OCI-LY1 (cell line): ENCODE data around the gene CYREN.
"Not testable (repeated sequence)": the region's sequence is repeated elsewhere in the genome, so short reads cannot be mapped to it uniquely, and the experiment has no call there.

Experiments
- H2AFZ ChIP-seq: fragments of 200-600 bp; sonication (generic), shearing (Covaris generic); 2 replicates; pipeline ENCODE4 v1.6.0; 2014; ENCODE audit warnings: antibody characterized with exemption, mild to moderate bottlenecking, low read length
- H3F3A ChIP-seq: fragments of 200-600 bp; sonication (generic), shearing (Covaris generic); 2 replicates; pipeline ENCODE4 v1.6.0; 2014; ENCODE audit warnings: mild to moderate bottlenecking, antibody characterized with exemption, low read length, moderate library complexity; ENCODE audit not compliant: insufficient read depth
- H3K27ac ChIP-seq: fragments of 200-600 bp; sonication (generic); 2 replicates; pipeline ENCODE4 v1.5.1; 2014; ENCODE audit warnings: low read length, mixed run types, mild to moderate bottlenecking, low read depth; ENCODE audit not compliant: poor library complexity, severe bottlenecking
- H3K27me3 ChIP-seq: fragments of 200-600 bp; sonication (generic); 2 replicates; pipeline ENCODE4 v1.6.0; 2014; ENCODE audit warnings: antibody characterized with exemption, mild to moderate bottlenecking, low read length, moderate library complexity; ENCODE audit not compliant: insufficient read depth
- H3K36me3 ChIP-seq: fragments of 200-600 bp; sonication (generic); 2 replicates; pipeline ENCODE4 v1.6.1; 2014; ENCODE audit warnings: mild to moderate bottlenecking, antibody characterized with exemption, low read length, moderate library complexity, mixed read lengths; ENCODE audit not compliant: insufficient read depth
- H3K4me1 ChIP-seq: fragments of 200-600 bp; sonication (generic); 2 replicates; pipeline ENCODE4 v1.5.1; 2014; ENCODE audit warnings: mild to moderate bottlenecking, low read length, moderate library complexity; ENCODE audit not compliant: insufficient read depth, severe bottlenecking
- H3K4me2 ChIP-seq: fragments of 200-600 bp; sonication (generic), shearing (Covaris generic); 2 replicates; pipeline ENCODE4 v1.6.1; 2014; ENCODE audit warnings: low read length
- H3K4me3 ChIP-seq: fragments of 200-600 bp; sonication (generic); 2 replicates; pipeline ENCODE4 v1.5.1; 2014; ENCODE audit warnings: low read length, low read depth, mild to moderate bottlenecking, mixed read lengths; ENCODE audit not compliant: poor library complexity, severe bottlenecking
- H3K79me2 ChIP-seq: fragments of 200-600 bp; shearing (Covaris generic); 2 replicates; pipeline ENCODE4 v1.6.1; 2016; ENCODE audit warnings: mixed run types, low read length, mixed read lengths; ENCODE audit not compliant: insufficient read depth
- H3K9ac ChIP-seq: fragments of 200-600 bp; sonication (generic), shearing (Covaris generic); 2 replicates; pipeline ENCODE4 v1.6.1; 2014; ENCODE audit warnings: mild to moderate bottlenecking, low read length, mixed read lengths
- H3K9me2 ChIP-seq: fragments of 200-600 bp; sonication (generic), shearing (Covaris generic); 2 replicates; pipeline ENCODE4 v1.6.1; 2014; ENCODE audit warnings: low read depth, mild to moderate bottlenecking, low read length, mixed read lengths
- H3K9me3 ChIP-seq: fragments of 200-600 bp; shearing (Covaris generic); 2 replicates; pipeline ENCODE4 v1.6.1; 2014; ENCODE audit warnings: low read length, mixed read lengths
- H4K20me1 ChIP-seq: fragments of 200-600 bp; sonication (generic), shearing (Covaris generic); 2 replicates; pipeline ENCODE4 v1.6.0; 2016; ENCODE audit warnings: mild to moderate bottlenecking, low read length; ENCODE audit not compliant: insufficient read depth
- EZH2 ChIP-seq: fragments of 200-600 bp; sonication (generic), shearing (Covaris generic); IDR thresholded peaks from 2 replicates; pipeline ENCODE4 v1.8.0; 2017; ENCODE audit warnings: borderline replicate concordance, mixed run types, mild to moderate bottlenecking, antibody characterized with exemption, low read length, moderate library complexity, mixed read lengths
- TF ChIP-seq, protein P1 (sequence below): fragments of 200-600 bp; sonication (generic), shearing (Covaris generic); IDR thresholded peaks from 2 replicates; pipeline ENCODE4 v1.5.1; 2017; ENCODE audit warnings: mild to moderate bottlenecking, antibody characterized with exemption, low read length, moderate library complexity, mixed read lengths

The CYREN gene

DNA sequence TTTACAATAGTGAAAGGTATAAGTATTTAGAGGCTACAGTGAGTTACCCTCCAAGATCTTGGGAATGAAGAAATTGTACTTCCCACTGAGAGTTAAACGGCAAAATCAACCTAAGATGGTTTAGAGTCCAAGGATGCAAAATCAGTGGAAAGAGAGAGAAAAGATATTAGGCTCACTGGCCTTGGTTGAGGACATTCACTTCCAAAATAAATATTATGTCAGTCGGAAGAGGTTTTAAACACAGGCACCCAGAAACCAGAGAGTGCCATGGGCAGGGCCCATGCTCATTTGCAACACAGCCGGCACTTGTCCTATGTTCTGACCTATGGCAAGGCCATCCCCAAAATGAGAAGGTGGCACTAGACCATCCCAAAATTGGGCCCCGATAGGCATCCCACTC lies 44.7 kb upstream of the CYREN start:
- no peak for TF ChIP-seq EZH2
- TF ChIP-seq, protein P1, sequence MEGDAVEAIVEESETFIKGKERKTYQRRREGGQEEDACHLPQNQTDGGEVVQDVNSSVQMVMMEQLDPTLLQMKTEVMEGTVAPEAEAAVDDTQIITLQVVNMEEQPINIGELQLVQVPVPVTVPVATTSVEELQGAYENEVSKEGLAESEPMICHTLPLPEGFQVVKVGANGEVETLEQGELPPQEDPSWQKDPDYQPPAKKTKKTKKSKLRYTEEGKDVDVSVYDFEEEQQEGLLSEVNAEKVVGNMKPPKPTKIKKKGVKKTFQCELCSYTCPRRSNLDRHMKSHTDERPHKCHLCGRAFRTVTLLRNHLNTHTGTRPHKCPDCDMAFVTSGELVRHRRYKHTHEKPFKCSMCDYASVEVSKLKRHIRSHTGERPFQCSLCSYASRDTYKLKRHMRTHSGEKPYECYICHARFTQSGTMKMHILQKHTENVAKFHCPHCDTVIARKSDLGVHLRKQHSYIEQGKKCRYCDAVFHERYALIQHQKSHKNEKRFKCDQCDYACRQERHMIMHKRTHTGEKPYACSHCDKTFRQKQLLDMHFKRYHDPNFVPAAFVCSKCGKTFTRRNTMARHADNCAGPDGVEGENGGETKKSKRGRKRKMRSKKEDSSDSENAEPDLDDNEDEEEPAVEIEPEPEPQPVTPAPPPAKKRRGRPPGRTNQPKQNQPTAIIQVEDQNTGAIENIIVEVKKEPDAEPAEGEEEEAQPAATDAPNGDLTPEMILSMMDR, result no peak
- H2AFZ ChIP-seq, result no peak overlapping the region

DNA sequence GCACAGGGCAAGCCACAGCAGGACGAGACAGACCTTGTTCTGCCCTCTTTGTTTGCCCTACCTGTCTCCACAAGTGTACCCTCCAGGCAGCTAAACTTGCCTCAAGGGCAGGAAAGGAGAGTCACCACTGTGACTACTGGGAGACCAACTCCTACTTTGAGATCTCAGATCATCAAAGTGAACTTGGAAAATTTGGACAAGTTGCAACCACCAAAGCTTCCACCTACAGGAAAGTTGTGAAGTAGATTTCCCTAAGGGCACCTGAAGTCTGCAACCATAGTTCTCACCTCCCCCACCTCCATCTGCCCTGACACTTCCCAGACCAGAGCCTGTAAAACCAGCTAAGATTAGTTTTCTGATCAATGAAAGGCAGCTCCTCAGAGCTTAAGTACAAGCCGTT lies 43.3 kb upstream of the CYREN start:
- H3K27ac ChIP-seq, result no peak overlapping the region
- no peaks in the 10 kb centered on the region for H3K9me3 ChIP-seq
- H2AFZ ChIP-seq, result no peak overlapping the region
- H3K27me3 ChIP-seq, result no peaks in the 10 kb centered on the region
- H3K4me3 ChIP-seq, result no peak overlapping the region
- no peaks in the 10 kb centered on the region for H3F3A ChIP-seq
- H3K9me2 ChIP-seq, result no peaks in the 10 kb centered on the region
- no peaks in the 10 kb centered on the region for H4K20me1 ChIP-seq
- peaks cover 25% of the 10 kb centered on the region for H3K4me1 ChIP-seq
- H3K4me2 ChIP-seq, result no peak overlapping the region
- H3K79me2 ChIP-seq, result no peaks in the 10 kb centered on the region
- TF ChIP-seq, protein P1, result no peak
- TF ChIP-seq EZH2, result no peak
- peaks cover 4% of the 10 kb centered on the region; the same call in 1 of the 2 replicates for H3K36me3 ChIP-seq
- no peak overlapping the region for H3K9ac ChIP-seq

More for the DNA sequence above, 44.7 kb upstream of the CYREN start:
- Histone ChIP-seq H3K79me2 (no peaks in the 10 kb centered on the region), H3K27ac (no peak overlapping the region), H3K9ac (no peak overlapping the region), H3K4me3 (no peak overlapping the region), H4K20me1 (no peaks in the 10 kb centered on the region), H3K9me3 (no peaks in the 10 kb centered on the region), H3K36me3 (no peaks in the 10 kb centered on the region), H3K4me2 (no peak overlapping the region), H3K4me1 (peaks cover 12% of the 10 kb centered on the region), H3K27me3 (no peaks in the 10 kb centered on the region; the same call in 1 of the 2 replicates), H3F3A (no peaks in the 10 kb centered on the region), H3K9me2 (no peaks in the 10 kb centered on the region)

DNA sequence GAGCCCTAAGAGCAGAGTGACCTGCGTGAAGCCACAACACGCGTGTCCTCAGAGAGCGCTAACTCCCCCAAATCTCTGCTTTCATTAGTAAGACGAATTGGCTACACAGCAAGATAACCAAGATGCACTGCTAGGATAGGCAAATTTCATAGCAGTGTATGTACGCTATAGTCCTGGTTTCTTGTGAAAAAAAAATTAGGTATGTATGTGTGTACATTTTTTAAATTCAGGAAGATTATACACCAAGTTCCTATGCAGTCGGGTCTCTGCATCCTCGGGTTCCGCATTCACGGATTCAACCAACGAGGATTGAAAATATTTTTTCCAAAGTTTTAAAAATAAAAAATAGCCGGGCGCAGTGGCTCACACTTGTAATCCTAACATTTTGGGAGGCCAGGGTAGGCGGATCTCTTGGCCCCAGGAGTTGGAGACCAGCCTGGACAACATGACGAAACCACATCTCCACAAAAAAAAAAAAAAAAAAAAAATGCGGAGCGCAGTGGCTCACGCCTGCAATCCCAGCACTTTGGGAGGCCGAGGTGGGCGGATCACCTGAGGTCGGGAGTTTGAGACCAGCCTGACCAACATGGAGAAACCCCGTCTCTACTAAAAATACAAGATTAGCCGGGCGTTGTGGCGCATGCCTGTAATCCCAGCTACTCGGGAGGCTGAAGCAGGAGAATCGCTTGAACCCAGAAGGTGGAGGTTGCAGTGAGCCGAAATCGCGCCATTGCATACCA lies 41.6 kb upstream of the CYREN start:
- not testable (repeated sequence) for H3K9me3 ChIP-seq, H3K27ac ChIP-seq, H4K20me1 ChIP-seq, H3K27me3 ChIP-seq, H3K9me2 ChIP-seq, H3F3A ChIP-seq, H3K79me2 ChIP-seq, H3K36me3 ChIP-seq
- Histone ChIP-seq H3K9ac (peak overlapping the region; percentile 74), H3K4me3 (peak overlapping the region; percentile 77), H3K4me2 (peak overlapping the region; percentile 93), H3K4me1 (peaks cover 42% of the 10 kb centered on the region), H2AFZ (peak overlapping the region; percentile 71)
